ENCODE results near the gene PLA2G2C.
A peak's percentile ranks its signal among the peaks of the same experiment; 100 is the strongest.

The PLA2G2C gene

DNA sequence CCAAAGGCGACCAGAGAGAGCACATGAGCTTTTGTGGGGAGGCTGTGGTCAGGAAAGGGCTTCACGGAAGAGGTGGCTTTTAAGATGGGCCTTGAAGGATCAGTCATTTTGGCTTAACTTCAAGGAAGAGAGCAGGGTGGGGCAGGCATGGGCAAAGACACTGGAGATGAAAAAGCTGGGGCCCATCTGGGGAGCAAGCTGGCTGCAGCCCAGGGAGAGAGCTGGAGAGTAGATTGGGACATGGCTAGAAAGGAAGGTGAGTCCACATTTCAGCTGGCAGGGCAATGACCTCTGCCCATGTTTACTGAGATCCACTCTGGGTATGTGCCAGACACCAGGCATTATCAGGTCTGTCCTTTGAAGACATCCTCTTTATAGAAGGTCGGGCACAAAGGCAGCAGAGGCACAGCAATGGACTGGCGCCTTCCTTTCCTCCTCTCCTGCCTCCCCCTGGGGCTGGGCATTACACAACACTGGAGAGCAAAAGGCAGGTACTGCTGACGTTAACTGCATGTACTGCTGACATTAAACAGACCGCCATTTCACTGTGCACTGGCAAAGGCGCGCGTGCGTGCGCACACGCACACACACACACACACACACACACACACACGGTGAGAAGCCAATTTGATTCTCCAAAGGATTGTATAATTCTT is 2.6 kb downstream of the PLA2G2C start:
- no peak for DNase-seq (ENCODE audit: low read depth)

DNA sequence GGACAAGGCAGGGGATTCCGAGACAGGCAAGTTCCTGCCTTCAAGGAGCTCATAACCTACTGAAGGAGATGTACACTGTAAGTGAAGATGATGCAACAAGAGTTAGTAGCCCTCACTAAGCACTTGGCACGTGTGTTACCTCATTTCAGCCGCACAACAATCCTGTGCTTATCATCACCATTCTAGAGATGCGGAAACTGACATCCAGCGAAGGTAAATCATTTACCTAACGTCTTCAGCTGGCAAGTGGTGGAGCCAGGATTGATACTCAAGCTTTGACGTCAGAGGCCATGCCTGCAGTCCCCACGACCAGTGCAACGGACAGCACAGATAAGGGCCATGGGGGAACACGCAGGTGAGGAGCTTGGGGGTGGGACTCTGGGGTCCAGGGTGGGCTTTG is 3.3 kb downstream of the PLA2G2C start:
- DNase-seq (ENCODE audit: low read depth) = no peak

DNA sequence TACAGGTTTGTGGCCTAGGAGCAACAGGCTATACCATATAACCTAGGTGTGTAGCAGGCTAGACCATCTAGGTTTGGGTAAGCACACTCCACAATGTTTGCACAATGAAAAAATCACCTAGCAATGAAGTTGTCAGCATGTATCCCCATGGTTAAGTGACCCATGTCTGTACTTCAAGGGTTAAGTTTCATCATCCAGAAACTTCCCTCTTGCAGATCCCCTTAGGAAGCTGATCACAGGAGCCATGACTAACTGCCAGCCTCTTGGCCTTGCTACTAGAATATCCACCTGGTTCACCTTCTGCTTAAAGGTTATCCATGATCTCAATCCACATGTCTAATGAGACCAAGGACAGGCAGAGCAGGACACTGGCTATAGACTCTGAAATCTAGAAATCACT is 3.9 kb downstream of the PLA2G2C start:
- no peak for DNase-seq (ENCODE audit: low read depth)

DNA sequence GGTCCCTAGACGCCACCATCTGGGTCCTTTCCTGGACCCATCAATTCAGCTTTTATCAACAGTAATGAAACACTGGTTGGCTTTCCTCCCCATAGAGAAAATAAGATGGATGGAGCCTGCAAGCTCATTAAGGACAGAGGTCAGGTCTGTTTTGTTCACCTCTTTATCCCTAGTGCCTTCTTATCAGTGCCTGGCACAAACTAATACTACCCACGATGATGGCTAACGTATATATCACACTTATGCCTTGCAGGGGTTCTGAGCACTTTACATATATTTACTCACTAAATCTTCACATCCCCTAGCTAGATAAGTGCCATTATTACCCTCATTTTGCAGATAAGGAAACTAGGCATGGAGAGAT is 5.5 kb downstream of the PLA2G2C start:
- DNase-seq (ENCODE audit: low read depth) = no peak

DNA sequence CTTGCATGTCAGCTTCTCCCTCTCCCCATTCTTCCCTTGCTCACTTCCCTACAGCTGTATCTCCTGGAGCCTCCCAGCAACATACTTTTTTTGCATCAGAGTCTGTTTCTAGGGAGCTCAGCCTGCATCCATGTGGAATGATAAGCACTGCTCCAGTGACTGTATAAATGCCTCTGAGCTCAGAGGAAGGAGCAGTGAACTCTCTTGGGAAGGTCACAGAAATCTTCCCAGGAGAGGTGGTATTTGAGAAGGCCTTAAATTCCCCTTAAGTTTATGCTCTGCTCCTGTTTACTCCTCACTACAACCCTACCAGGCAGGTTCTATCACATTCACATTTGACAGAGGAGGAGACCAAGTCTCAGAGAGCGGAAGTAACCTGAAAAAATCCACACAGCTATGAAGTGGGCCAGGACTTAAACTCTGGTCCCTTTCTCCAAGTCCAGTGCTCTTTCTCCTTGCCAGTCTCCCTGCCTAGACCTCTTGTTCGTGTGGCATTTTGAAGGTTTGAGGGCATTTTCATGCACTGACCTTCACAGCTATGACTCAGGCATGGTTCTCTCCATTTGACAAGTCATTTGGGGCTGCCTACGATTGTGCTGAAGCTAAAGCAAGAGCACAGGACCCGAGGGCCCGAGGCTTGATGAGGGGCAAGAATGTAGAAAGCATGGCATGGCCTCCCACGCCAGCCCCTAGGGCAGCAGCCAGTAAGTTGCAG is 6.0 kb downstream of the PLA2G2C start:
- no peak for DNase-seq (ENCODE audit: low read depth)

DNA sequence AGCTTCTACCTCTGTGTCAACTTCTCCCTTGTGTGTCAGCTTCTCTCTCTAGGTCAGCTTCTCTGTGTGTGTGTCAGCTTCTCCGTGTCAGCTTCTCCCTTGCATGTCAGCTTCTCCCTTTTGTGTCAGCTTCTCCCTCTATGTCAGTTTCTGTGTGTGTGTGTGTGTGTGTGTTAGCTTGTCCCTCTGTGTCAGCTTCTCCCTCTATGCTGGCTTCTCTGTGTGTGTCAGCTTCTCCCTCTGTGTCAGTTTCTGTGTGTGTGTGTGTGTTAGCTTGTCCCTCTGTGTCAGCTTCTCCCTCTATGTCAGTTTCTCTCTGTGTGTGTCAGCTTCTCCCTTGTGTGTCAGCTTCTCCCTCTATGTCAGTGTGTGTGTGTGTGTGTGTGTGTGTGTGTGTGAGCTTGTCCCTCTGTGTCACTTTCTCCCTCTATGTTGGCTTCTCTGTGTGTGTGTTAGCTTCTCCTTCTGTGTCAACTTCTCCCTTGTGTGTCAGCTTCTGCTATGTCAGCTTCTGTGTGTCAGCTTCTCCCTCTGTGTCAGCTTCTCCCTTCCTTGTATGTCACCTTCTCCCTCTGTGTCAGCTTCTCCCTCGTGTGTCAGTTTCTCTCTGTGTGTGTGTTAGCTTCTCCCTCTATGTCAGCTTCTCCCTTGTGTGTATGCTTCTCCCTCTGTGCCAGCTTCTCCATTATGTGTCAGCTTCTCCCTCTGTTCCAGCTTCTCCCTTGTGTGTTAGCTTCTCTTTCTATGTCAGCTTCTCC is 6.8 kb downstream of the PLA2G2C start:
- DNase-seq (ENCODE audit: low read depth) = no peak

DNA sequence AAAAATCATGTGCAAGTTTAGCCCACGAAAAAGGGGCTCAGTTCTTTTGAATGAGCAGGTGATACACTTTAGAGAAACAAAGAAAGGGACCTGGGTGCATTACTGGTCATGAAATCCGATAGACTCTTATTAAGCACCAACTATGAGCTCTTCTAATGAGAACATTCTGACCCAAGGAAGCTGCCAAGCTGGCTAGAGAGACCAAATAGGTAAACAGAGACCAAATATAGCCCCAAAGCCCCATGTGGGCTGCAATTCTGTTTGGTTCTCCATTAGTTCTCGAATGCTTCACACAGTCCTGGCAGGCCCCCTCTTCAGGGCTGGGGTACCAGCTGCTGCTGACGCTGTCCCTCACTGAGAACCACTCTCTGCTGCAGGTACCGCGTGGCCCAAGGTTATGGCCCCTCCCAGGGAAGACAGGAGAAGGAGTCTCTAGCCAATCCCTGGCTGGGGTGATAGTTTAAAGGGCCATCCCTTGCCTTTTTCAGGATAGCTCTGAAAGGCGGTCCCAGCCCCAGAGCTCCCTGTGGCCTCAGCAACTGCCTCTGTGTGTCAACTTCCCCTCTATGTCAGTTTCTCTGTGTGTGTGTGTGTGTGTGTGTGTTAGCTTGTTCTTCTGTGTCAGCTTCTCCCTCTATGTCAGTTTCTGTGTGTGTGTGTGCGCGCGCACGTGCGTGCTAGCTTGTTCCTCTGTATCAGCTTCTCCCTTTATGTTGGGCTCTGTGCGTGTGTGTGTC is 7.5 kb downstream of the PLA2G2C start:
- DNase-seq (ENCODE audit: low read depth) = no peak

DNA sequence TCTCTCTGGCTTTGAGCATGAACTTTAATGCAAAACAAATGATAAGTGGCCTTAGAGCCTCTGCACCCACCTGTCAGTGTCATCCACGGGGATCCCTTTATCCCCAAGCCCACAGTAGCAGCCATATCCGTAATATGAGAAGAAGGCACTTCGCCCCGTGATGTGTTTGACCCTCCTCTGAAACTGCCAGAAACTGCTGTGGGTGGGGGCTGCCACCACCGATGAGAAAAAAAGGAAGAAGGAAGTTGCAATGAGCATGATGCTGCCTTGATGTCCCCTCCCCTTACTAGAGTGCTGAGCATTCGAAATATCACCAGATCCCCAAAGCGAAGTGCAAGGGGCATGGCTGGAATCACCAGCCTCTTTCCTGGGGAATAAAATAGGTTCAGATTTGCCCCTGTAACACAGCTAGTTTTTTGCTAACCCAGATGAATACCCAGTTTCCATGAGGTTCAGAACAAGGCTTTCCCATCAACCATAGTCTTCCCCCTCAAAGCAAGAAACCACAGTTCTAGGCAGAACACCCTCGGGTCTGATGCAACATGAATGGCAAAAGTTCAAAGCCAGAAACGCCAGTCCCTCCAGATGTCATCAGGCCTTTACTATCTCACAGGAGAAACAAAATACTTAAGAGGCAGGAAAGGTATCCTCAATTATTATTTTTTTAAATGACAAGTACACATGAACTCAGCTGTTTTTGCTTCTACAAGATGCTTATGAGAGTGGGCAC is 11.2 kb downstream of the PLA2G2C start:
- no peak for DNase-seq (ENCODE audit: low read depth)

DNA sequence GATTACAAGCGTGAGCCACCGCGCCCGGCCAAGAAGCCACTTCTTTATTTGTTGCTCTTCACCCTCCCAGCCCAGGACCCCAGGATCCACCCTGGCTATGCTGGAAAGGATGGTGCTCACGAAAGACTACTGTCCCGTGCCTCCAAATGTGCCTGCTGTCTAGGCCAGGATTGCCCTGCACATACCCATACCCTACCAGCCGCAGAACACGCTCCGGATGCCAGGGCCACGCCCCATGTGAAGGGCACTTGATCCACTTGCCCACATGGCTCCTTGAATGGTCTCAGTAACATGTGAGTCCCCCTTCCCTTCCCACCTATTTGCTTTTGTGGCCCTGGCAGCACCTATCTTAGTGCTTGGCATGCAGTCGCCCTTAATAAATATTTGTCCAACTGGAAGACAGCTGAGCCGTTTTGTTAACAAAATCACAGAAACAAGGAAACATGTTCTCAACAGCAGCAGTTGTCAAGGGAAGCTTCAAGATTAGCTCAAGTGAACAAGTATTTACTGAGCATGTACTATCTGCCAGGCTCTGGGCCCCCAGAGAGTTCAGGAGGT is 14.2 kb downstream of the PLA2G2C start:
- DNase-seq (ENCODE audit: low read depth) = no peak

DNA sequence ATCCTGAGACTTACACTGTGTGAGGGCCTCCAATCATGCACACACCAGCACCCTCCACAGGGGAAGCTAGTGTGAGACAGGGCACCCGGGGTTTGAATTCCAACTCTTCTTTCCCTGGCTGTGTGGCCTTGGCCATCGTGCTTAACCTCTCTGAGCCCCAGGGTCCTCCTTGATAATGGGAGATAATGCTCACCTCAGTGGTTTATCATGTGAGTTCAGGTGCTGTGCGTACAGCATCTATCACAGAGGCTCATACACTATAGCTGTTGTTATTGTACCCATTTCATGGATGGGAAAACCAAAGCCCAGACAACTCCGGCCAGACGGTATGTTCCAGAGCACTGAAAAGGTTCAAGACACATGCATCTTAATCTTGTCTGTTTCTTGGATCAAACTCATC is 16.4 kb downstream of the PLA2G2C start:
- DNase-seq (ENCODE audit: low read depth) = no peak

DNA sequence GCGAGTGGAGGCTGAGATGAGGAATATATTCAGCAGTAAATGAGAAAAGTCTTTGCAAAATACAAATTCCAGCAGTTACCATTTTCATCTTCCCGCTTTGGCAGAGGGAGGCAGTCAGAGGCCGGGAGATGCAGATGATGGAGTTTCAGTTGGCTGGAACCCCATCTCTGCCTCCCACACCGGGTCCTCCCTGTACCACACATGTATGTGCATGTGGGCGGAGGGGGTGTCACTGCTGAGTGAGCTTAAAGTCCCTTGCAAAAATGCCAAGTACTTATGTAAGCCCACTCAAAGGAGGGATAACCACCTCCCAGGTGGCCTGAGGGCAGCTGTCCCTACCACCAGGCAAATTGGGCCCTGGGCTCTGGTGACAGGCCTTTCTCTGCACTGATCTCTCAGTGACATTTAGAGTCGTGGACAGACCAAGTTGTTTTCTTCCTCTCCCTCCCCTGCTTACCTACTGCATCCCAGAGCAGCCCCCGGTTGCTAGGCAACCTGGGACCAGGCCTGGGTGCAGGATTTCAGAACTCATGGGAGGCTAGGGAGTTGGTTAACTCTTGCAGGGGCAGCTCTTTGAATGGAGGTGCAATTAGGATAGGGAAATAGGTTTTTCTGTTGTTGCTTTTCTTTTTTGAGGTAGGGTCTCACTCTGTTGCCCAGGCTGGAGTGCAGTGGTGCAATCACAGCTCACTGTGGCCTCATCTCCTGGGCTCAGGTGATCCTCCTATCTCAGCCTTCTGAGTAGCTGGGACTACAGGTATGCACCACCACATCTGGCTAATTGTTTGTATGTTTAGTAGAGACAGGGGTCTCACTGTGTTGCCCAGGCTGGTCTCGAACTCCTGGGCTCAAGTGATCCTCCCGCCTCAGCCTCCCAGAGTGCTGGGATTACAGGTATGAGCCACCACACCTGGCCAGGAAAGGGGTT is 17.5 kb downstream of the PLA2G2C start:
- no peak for DNase-seq (ENCODE audit: low read depth)

DNA sequence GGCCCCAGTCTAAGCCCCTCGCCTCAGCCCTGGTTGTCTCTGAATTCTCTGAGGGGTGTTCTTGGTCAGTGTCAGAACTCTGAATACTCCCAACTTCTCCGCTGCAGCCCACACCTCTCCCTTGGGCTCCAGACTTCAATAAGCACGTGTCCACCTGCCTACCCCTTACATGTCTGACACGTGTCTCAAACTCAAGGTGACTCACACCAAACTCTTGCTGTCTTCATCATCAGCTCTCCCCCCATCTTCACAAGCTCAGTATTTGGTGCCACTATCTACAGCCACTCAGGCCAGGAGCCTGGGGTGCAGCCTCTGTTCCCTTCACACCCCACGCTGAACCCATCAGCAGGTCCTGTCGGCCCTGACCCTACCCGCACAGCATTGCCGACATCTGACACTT is 19.2 kb downstream of the PLA2G2C start:
- no peak for DNase-seq (ENCODE audit: low read depth)

DNA sequence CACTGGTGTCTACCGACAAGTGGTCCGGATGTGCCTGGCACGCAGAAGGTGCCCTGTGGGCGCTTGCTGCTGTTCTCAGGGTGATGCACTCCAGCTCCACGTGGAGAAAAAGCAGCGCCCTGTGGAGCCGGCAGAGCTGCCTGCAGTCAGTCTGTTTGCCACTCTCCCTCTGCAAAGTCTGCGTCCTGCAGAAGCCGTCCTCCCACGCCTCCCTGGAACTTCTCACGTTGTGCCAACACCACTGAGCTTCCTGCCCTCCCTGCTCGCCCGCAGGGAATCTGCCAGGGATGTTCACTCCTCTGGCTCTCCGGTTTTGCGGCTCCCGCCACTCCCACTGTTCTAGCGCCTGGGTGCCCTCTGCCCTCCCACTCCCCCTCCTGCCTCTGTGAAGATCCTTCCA is 20.3 kb downstream of the PLA2G2C start:
- no peak for DNase-seq (ENCODE audit: low read depth)

DNA sequence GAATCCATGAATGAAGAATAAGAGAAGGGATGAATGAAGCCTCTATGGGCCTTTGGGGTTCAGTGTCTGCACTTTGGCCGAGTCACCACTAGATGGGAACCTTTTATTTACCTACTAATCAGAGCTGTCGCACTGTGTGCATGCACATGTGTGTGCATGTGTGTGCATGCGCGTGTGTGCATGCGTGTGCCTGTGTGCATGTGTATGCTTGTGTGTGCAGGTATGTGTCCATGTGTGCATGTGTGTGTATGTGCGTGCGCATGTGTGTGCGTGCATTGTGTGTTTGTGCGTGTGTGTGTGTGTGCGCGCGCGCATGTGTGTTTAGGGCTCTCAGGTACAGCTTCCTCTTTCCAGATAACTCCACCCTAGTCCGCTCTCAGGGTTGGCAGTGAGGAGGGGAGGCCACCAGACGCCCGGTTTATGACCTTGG is 20.8 kb downstream of the PLA2G2C start:
- DNase-seq (ENCODE audit: low read depth) = no peak

DNA sequence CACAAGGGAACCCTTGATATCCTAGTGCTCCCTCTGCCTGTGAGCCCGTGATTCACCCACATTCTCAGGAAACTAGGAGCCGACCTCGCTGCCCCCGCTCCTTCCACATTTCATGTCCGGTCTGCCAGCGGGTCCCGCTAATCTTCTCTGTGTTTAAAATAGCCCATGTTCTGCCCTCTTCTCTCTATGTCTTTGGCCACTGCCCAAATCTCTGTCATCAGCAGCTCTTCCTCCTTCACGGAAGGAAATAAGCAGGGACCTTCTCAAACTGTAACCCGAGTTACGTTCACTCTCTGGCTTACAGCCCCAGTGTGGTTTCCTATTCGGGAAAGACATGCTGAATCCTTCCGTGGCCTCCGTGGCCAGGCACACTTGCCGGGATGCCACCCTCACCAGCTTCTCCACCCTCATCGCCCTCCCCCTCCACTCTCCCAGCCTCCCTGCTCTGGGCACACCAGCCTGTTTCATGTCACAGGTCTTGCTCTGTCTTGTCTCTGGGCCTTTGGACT is 21.6 kb downstream of the PLA2G2C start:
- no peak for DNase-seq (ENCODE audit: low read depth)

DNA sequence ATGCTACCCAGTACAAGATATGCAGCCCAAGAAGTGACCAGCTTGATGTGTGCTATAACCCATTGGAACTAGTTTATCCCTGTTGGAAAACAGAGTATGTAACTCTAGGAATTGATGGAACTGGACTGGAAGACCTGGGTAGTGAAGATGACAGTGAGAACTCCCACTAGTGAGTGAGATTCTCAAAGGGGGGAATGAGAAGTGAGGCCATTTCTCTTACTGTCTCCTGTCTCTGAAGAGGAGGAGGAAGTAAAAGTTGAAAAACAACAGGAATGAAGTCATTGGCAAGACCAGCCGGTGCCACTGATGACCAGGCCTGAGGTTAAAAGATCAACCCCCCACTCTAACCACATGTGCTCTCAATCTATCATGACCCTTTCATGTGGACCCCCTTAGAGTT is 26.3 kb downstream of the PLA2G2C start:
- DNase-seq (ENCODE audit: low read depth) = no peak

DNA sequence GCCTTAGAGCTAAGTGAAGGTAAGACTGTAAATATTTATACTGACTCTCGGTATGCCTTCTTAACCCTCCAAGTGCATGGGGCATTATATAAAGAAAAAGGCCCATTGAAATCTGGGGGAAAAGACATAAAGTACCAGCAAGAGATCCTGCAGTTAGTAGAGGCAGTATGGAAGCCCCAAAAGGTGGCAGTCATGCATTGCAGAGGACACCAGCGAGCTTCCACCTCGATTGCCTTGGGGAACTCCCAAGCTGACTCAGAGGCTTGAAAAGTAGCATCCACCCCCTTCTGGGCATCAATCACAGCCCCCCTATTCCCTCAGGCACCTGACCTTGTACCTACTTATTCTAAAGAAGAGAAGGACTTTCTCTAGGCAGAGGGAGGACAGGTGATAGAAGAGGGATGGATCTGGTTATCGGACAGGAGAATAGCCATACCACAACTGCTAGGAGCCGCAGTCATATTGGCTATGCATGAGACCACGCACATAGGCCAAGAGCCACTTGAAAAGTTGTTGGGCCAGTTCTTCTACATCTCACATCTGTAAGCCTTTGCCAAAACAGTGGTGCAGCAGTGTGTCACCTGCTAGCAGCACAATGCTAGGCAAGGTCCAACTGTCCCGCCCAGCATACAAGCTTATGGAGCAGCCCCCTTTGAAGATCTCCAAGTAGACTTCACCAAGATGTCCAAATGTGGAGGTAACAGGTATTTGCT is 27.8 kb downstream of the PLA2G2C start:
- no peak for DNase-seq (ENCODE audit: low read depth)

DNA sequence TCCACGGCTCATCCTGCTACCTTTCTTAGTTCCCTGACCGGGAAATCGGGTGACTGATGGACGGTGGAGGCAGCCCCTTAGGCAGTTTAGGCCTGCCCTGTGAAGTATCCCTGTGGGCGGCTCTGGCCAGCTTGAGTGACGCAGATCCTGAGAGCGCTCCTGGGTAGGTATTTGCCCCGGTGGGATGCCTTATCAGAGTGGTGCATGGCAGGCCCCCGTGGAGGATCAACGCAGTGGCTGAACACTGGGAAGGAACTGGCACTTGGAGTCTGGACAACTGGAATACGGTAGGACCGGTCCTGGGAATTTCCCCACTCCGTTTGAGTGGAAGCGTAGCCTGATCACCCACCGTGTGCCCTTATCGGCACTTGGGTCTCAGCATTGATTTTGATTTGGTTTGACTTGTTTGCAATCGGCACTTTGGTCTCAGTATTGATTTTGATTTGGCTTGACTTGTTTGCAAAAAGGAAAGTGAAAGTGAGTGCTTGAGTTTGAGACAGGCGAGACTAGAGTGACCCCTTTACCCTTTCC is 32.0 kb downstream of the PLA2G2C start:
- no peak for DNase-seq (ENCODE audit: low read depth)

DNA sequence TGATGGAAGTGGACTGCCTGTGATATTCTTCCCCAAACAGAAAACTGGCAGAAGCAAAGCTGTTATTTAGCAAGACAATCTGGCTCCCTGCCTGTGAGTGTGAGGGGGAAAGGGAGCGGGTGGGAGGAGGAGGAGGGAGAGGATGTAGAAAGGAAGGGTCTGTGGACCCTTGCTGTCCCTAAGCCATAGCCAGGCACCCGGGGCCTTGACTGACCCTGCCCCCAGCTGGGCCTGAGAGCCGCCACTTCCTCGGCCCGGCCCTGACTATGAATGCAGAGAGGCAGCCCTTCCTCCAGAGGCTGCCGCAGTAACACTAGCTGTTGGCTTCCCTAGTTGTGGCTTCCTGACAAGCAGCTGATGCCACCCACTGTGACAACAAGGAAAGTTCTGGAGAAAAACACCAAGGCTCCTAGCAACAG is 33.3 kb downstream of the PLA2G2C start:
- DNase-seq (ENCODE audit: low read depth) = peak; percentile 29

All from fibroblast of gingiva (primary cell).